Fibroblast of pulmonary artery (primary cell): ENCODE results near the gene AFTPH.

Experiments used
- DNase-seq: peaks from one replicate; pipeline ENCODE4 v3.0.0-alpha.2; 2010; ENCODE audit warnings: low read depth
- H3K4me3 ChIP-seq: replicated peaks from 2 replicates; pipeline ENCODE4 v1.5.1; 2011; ENCODE audit warnings: low read depth, mild to moderate bottlenecking, control low read depth, low read length, moderate library complexity
- TF ChIP-seq, protein P1 (sequence below): IDR thresholded peaks from 2 replicates; pipeline ENCODE4 v1.5.1; 2011; ENCODE audit warnings: mild to moderate bottlenecking, control low read depth, low read length, inconsistent platforms; ENCODE audit errors: missing control alignments

Gene AFTPH

DNA sequence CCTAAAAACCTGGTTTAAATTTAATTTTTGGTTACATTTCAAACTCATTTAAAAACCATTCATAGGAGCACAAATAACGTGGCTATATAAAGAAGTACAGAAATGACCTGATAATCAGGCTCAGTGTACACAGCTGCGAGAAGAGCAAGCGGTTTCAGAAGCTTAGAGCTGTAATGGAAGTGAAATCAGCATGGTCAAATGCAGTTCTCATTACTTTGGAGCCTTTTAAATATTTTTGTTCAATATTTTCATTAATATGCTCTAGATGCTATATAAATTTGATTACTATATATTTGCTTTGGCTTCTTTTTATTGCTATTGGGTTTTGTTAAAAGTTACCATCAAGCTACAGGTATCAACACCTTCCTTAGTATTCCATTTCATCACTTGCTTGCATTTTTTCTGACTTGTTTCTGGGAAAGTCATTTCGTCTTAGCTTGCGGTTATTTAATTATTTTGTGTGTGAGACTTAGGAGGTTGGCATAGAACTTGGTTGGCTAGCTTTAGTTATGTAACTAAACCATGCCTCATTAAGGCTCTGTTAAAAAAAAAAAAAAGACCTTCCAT lies 58.7 kb downstream of the AFTPH start:
- TF ChIP-seq, protein P1, sequence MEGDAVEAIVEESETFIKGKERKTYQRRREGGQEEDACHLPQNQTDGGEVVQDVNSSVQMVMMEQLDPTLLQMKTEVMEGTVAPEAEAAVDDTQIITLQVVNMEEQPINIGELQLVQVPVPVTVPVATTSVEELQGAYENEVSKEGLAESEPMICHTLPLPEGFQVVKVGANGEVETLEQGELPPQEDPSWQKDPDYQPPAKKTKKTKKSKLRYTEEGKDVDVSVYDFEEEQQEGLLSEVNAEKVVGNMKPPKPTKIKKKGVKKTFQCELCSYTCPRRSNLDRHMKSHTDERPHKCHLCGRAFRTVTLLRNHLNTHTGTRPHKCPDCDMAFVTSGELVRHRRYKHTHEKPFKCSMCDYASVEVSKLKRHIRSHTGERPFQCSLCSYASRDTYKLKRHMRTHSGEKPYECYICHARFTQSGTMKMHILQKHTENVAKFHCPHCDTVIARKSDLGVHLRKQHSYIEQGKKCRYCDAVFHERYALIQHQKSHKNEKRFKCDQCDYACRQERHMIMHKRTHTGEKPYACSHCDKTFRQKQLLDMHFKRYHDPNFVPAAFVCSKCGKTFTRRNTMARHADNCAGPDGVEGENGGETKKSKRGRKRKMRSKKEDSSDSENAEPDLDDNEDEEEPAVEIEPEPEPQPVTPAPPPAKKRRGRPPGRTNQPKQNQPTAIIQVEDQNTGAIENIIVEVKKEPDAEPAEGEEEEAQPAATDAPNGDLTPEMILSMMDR, result no peak
- no peak for DNase-seq
- no peak overlapping the region for H3K4me3 ChIP-seq

DNA sequence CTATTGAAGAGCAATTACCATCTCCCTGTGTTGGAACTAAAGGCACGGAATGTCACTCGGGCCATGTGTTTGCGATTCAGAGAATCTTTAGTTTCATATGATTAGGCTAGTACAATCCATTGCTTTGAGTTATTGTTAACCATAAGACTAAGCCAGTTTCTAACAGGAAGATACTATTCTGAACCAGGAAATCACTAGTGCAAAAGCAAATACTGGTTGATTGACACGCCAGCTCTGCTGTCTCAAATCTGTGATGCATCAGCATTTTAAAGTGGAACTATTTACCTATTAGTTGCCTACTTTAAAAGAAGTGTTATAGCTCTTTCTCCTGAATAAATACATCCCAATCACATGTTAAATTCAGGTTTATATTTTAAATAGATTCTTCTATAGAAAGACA lies 61.9 kb downstream of the AFTPH start:
- no peak overlapping the region for H3K4me3 ChIP-seq
- DNase-seq, result no peak
- TF ChIP-seq, protein P1, result no peak

- DNase-seq, result peak; percentile 77
- TF ChIP-seq, protein P1, result peak; percentile 77
- no peak overlapping the region for H3K4me3 ChIP-seq
Measured at GRCh38 chr2:64586883-64587481, 62.9 kb downstream of the AFTPH start.

DNA sequence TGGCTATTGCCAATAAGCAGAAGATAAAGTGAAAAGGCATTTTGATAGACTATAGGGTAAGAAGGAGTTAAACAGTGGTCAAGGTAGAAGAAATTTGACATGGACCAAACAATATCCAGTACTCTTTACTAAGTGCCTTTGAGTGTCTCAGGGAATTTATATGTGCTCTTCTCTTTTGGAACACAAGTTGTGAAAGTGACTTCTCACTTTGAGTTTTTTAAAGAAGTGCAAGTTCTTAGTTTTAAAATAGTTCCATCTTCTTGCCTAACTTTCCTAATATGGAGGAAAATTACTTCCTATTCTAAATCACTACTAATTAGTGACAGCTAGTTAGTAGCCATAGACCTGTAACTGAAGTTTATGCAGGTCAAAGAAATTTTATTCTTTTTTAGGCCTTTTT lies 63.4 kb downstream of the AFTPH start:
- no peak for DNase-seq
- H3K4me3 ChIP-seq, result no peak overlapping the region

DNA sequence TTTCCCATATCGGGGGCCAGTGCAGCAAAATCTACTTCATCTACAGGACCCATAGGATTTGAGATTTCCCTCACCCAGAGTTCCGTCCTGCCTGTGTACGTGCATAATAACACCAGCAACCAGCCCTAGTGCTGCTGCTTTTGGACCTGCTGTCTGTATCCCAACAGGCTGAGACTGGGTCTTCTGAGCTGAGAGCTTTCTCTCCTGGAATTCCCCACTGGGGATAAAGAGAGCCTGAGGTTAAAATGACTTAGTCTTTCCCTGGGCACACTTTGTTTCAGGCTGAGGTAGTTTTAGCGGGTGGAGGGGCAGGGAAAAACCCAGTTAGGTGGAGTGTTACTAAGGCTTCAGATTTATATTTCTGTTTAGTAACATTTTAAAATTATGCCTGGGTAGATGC lies 67.1 kb downstream of the AFTPH start:
- no peak overlapping the region for H3K4me3 ChIP-seq
- no peak for DNase-seq
- TF ChIP-seq, protein P1, result no peak

More for the DNA sequence above, 63.4 kb downstream of the AFTPH start:
- TF ChIP-seq, protein P1, result no peak

GRCh38 chr2:64593035-64593655 lies 69.0 kb downstream of the AFTPH start:
- DNase-seq, result peak; percentile 36
- TF ChIP-seq, protein P1, result no peak
- no peak overlapping the region for H3K4me3 ChIP-seq
